ENCODE data around the gene BTNL9.

BTNL9 gene

GRCh38 chr5:181056431-181056830 lies 16.4 kb downstream of the BTNL9 start:
- Histone ChIP-seq H3K27me3 (replicated peaks) (peaks cover 69% of the 10 kb centered on the region), H3K27ac (no peak overlapping the region)

GRCh38 chr5:181058321-181058720 lies 18.3 kb downstream of the BTNL9 start:
- no peaks in the 10 kb centered on the region for H3K36me3 ChIP-seq (replicated peaks)
- H3K27ac ChIP-seq: no peak overlapping the region
- TF ChIP-seq CTCF (IDR thresholded peaks at IDR 0.05; ENCODE audit: low read depth, low read length, missing control alignments): no peak
- DNase-seq: no peak
- H3K4me3 ChIP-seq (ENCODE audit: low read depth, low read length): no peak overlapping the region
- peaks cover 55% of the 10 kb centered on the region for H3K27me3 ChIP-seq (replicated peaks)
- in situ Hi-C loops (cut with HindIII; ENCODE audit: low pct_ligation_motif_present, low sequenced_read_pairs): no loop called here

More at GRCh38 chr5:181056431-181056830, 16.4 kb downstream of the BTNL9 start:
- in situ Hi-C loops (cut with HindIII; ENCODE audit: low pct_ligation_motif_present, low sequenced_read_pairs): no loop called here
- no peak for DNase-seq
- TF ChIP-seq CTCF (IDR thresholded peaks at IDR 0.05; ENCODE audit: low read depth, low read length, missing control alignments): no peak
- Histone ChIP-seq H3K4me3 (ENCODE audit: low read depth, low read length) (no peak overlapping the region), H3K36me3 (replicated peaks) (no peaks in the 10 kb centered on the region)

GRCh38 chr5:181058786-181059296 lies 18.8 kb downstream of the BTNL9 start:
- no peak for TF ChIP-seq CTCF (IDR thresholded peaks at IDR 0.05; ENCODE audit: low read depth, low read length, missing control alignments)
- no peak overlapping the region for H3K4me3 ChIP-seq (ENCODE audit: low read depth, low read length)
- peaks cover 50% of the 10 kb centered on the region for H3K27me3 ChIP-seq (replicated peaks)
- in situ Hi-C loops (cut with HindIII; ENCODE audit: low pct_ligation_motif_present, low sequenced_read_pairs): no loop called here
- H3K27ac ChIP-seq: no peak overlapping the region
- no peaks in the 10 kb centered on the region for H3K36me3 ChIP-seq (replicated peaks)
- no peak for DNase-seq

GRCh38 chr5:181059297-181060230 lies 19.5 kb downstream of the BTNL9 start:
- H3K27me3 ChIP-seq (replicated peaks): peaks cover 42% of the 10 kb centered on the region
- no peak for TF ChIP-seq CTCF (IDR thresholded peaks at IDR 0.05; ENCODE audit: low read depth, low read length, missing control alignments)
- H3K4me3 ChIP-seq (ENCODE audit: low read depth, low read length): no peak overlapping the region
- no peak overlapping the region for H3K27ac ChIP-seq
- no peak for DNase-seq
- in situ Hi-C loops (cut with HindIII; ENCODE audit: low pct_ligation_motif_present, low sequenced_read_pairs): no loop called here
- no peaks in the 10 kb centered on the region for H3K36me3 ChIP-seq (replicated peaks)

- no peak for DNase-seq
- no peak for TF ChIP-seq CTCF (IDR thresholded peaks at IDR 0.05; ENCODE audit: low read depth, low read length, missing control alignments)
- Histone ChIP-seq H3K4me3 (ENCODE audit: low read depth, low read length) (no peak overlapping the region), H3K27ac (no peak overlapping the region), H3K27me3 (replicated peaks) (peaks cover 41% of the 10 kb centered on the region), H3K36me3 (replicated peaks) (no peaks in the 10 kb centered on the region)
- in situ Hi-C loops (cut with HindIII; ENCODE audit: low pct_ligation_motif_present, low sequenced_read_pairs): no loop called here
Observed at GRCh38 chr5:181060231-181060590, 20.1 kb downstream of the BTNL9 start.
